ENCODE results near the gene FCRL3.
"Not testable (repeated sequence)": the region's sequence is repeated elsewhere in the genome, so short reads cannot be mapped to it uniquely, and the experiment has no call there.

Gene FCRL3

GRCh38 chr1:157700732-157701131 is at the start of gene FCRL3:
Gene FCRL3, minus strand, starts transcription at chr1:157700769. Its CDS starts 280 bp downstream, at chr1:157700489.
- no peak for DNase-seq

GRCh38 chr1:157748262-157748817 is 47.8 kb upstream of the FCRL3 start:
- DNase-seq, result no peak

GRCh38 chr1:157739229-157739901 is 38.8 kb upstream of the FCRL3 start:
- DNase-seq, result no peak

- not testable (repeated sequence) for DNase-seq
Observed at GRCh38 chr1:157735991-157736390, 35.4 kb upstream of the FCRL3 start.

- no peak for DNase-seq
Observed at GRCh38 chr1:157734321-157734720, 33.8 kb upstream of the FCRL3 start.

- no peak for DNase-seq
Observed at GRCh38 chr1:157732755-157733154, 32.2 kb upstream of the FCRL3 start.

- DNase-seq, result no peak
Observed at GRCh38 chr1:157725221-157725577, 24.6 kb upstream of the FCRL3 start.

GRCh38 chr1:157724537-157725220 is 24.1 kb upstream of the FCRL3 start:
- no peak for DNase-seq

- DNase-seq, result no peak
Observed at GRCh38 chr1:157723157-157723556, 22.6 kb upstream of the FCRL3 start.

- no peak for DNase-seq
Observed at GRCh38 chr1:157721985-157722384, 21.4 kb upstream of the FCRL3 start.

GRCh38 chr1:157715736-157716135 is 15.2 kb upstream of the FCRL3 start:
- no peak for DNase-seq

GRCh38 chr1:157711802-157712201 is 11.2 kb upstream of the FCRL3 start:
- no peak for DNase-seq

- no peak for DNase-seq
Observed at GRCh38 chr1:157704878-157705277, 4.3 kb upstream of the FCRL3 start.

- DNase-seq, result no peak
Observed at GRCh38 chr1:157703981-157704380, 3.4 kb upstream of the FCRL3 start.

- DNase-seq, result no peak
Observed at GRCh38 chr1:157702308-157702825, 1.8 kb upstream of the FCRL3 start.

- no peak for DNase-seq
Observed at GRCh38 chr1:157700305-157700704, 264 bp downstream of the FCRL3 start.

- no peak for DNase-seq
Observed at GRCh38 chr1:157697781-157698569, 2.6 kb downstream of the FCRL3 start.

- no peak for DNase-seq
Observed at GRCh38 chr1:157696966-157697628, 3.5 kb downstream of the FCRL3 start.

GRCh38 chr1:157695417-157695816 is 5.2 kb downstream of the FCRL3 start:
- no peak for DNase-seq

- DNase-seq, result peak; percentile 19
Observed at GRCh38 chr1:157691285-157691920, 9.2 kb downstream of the FCRL3 start.

- DNase-seq, result no peak
Observed at GRCh38 chr1:157682710-157683437, 17.7 kb downstream of the FCRL3 start.
